HPDE6-E6E7 (cell line): ENCODE measurements around the gene SNX19.

ENCODE experiments used
- DNase-seq: peaks from one replicate; pipeline ENCODE4 v3.0.0; 2011; ENCODE audit warnings: missing footprints; ENCODE audit errors: extremely low spot score

SNX19 gene

DNA sequence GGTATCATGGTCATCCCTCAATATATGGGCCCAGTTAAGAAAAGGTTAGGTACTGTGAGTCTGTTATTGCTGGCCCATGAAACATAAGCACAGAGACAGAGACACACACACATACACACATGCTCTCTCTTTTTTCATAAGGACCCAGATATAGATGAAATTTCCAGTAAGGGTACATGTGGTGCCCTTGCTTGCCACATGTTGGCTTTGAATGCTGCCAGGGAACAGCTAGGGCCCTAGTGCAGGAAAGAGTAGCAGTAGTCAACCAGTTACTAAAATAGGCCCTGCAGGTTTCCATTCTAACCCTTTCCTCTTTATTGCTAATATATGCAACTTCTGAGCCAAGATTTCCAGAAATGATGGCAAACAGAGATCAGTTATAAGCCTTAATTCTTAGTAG is 9.1 kb downstream of the SNX19 start:
- no peak for DNase-seq

DNA sequence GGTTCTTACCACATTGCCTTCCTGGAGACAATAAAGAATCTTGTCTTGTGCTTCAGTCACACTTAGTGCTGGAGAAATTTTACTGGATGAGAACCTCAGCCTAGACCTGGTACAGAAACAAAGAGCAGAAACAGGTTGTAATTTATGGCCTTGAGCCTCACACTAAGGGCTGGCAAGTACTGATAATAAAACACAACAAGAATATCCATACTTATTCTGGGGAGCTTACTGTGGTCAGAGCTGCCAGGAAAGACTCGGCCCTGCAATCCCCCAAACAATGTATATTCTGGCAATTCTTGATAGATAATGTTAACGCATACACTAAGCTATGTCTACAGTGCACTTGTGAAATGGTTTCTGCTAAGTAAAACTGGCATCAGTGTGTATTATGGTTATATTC is 9.7 kb downstream of the SNX19 start:
- DNase-seq: no peak

DNA sequence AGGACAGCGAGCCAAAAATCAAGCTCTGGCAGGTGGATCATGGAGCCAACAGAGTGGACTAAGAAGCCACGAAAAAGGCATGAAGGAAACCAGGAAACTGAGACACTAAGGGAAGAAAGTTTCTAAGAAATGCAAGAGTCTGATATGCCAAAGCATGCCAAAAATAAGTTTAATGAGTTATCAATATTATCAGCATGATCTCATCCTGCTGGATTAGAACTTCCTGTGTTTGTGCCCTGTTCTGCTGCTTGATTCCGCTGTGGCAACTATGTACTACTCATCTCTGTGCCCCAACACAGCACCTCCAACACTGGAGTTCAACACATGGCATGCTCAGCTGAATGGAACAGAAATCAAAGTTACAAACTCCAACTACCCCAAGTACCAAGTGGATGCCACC is 10.8 kb downstream of the SNX19 start:
- DNase-seq: no peak

DNA sequence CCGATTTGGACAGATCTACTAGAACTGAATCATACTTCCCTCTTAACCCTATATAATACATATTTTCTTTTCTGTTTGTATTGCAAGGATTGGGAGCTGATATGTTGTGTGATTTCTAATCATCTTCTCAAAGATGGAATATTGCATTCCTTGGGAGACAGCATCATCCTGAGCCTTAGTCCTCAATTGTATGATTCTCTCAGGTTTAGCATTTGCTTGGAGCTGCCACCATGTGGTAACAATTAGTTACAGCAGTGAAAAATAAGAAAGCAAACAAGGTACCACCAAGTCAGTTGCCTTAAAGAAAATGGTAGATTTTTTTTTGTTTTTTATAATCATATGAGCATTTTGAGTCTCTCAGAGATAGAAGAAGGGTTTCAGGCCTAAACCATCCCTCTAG is 11.9 kb downstream of the SNX19 start:
- no peak for DNase-seq

DNA sequence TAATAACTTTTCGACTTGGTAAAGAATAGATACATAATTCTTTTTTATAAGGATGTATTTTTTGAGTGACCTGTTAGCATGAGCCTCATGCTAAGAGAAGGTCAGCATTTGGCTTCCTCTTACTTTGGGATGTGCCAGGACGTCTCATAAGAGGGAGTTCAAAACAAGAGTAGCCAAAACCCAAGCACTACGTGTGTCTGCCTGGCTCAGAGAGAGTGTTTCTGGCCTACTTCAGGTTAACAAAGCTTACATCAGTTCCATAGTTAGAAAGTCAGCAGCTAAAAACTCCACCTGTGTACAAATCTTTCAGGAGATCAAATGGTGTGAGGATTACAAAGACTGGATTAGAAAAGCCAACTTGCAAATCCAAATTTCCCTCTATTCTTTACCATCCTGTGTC is 13.9 kb downstream of the SNX19 start:
- no peak for DNase-seq

DNA sequence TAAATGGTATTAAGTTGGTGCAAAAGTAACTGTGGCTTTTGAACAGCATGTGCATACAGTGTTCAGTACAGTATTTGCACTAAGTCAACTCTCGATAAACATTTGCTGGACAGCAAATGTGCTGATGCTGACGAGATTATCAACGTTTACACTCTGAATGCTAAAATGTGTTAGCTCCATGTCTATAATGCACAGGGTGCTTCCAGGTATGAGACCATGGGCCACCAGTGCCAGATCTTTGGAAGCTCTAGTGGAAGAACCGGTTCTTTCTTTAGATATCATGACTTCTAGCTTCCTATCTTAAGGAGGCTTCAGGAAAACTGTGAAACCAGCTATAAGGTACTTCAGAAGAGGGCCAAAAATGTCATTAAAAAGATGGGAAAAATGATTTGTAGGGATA is 17.2 kb downstream of the SNX19 start:
- no peak for DNase-seq

DNA sequence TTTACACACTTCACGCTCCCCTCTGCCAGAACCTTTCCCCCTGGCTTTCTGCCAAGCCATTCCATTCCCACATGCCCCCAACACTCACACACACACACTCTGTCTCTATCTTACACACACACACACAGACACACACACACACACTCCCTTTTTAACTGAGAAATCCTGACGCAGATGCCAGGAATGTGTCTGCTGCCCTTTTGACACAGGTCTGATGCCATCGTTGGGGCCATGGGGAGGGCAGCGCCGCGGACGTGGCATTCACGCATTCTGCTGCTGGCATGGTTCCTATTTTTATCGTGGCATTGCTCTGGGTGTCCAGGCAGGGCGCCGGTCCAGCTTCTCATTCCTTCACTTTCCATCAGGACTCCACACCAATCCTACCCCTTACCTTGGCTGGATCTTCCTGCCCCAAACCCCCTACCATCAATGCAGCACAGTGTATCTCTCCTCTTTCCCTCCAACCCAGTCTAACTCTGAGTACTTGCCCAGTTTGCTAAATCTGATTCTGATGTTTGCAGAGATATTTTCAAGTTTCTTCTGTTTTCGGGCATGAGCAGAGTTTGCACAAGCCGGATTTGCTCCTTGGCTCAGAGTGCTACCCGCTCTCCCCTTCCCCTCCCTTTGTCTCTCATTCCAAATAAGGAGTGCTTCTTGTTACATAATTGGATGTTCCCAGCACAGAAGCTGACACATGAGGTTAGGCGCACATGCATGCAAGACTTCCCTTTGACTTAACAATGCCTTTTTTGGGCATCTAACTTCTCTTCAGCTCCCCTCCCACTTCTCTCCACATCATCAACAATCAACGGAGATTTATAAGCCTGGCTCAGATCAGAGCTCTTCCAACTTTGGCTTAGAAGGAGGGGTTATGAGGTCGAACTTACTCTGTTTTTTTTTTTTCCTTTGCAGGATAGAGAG is 18.8 kb downstream of the SNX19 start:
- DNase-seq: no peak

DNA sequence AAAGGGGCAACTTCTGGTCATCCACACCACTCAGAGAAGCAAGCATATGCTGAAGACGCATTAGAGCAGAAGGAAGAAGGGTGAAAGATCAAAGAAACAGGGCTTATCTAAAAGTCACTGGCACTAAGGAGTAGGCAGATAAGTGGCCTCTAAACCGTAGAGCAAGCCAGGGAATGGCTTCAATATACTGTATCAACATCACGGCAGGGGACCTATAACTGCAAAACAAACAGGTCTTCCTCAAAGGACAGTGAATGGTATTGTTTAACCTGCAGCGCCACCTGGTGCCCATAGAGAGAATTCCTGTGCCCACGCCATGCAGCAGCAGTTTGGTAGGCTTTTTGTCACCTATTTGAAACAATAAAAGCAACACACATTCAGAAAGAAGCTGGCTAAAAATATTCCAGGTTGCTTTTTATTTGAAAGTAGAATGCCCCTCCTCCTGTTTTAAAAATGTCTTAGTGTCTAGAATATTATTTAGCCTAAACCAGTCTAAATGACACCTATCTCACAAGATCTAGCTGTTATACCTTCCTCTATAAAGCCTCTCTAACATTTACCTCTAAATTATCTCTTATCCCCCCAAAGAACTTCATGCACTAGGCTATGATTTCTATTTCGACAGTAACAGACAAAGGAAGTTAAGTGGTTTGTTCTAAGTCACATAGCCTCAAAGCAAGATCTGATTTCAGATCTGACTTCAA is 21.8 kb downstream of the SNX19 start:
- peak; percentile 34 for DNase-seq

DNA sequence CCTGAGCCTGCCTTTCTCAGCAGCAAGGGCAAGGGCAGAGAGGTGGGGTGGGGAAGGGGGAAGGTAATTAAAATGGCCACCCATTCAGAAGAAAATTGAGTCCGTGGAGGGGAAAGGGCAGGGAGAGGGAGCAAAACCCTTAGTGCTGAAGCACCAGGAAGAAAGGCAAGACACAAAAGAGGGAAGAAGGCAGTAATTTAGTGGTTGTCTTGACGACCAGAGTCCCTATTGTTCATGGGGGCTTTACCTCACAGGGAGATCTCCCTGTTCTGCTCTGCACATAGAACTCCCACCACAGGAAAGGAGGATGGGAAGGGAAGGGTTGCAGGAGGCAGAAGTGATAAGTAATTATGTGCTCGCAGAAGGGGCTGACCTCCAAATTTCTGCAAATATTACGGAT is 23.4 kb downstream of the SNX19 start:
- DNase-seq: no peak

DNA sequence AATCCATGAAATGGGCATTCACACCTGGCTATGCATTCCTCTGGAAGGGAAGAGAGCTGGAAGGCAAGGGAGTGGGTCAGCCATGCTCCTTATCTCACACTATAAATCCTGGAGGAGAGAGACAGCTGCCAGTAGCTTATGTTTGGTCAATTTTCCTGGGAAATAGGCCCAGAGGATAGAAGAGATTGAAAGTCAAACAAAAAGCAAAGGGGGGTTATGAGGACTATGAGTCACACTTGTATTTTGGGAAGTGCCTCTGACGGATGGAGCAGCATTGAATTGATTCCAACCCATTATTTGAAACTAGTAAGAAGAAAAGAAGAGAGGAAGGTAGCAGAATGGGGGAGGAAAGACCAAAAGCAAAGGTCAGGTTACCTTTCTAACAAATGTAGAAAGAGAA is 25.0 kb downstream of the SNX19 start:
- no peak for DNase-seq

DNA sequence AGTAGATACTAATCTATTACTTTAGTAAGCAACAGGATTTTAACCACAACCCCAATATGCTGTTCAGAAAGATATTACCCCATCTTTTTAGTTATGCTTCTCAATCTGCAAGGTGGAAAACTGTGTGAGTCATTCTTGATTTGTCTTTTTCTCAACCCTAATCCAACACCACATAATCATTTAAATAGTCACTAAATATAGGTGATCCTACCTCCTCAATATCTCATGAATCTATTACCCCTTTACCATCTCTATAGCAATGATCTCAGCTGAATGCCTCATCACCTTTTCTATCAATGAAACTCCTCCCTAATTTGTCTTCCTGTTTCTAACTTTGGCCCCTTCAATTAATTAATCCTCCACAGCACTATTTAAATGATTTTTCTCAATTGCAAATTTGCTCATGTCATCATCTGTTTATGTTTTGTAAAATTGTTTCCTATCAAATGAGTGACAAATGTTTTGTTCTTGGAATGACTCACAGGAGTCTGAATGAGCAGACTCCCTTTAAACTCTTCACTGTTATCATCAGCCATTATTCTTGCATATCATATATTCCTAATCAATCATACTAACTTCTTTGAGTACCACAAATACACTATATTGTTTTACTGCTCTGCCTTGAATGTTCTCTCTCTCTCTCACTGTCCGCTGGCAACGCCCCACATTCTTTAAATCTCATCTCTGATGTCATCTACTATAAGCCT is 26.1 kb downstream of the SNX19 start:
- DNase-seq: no peak

DNA sequence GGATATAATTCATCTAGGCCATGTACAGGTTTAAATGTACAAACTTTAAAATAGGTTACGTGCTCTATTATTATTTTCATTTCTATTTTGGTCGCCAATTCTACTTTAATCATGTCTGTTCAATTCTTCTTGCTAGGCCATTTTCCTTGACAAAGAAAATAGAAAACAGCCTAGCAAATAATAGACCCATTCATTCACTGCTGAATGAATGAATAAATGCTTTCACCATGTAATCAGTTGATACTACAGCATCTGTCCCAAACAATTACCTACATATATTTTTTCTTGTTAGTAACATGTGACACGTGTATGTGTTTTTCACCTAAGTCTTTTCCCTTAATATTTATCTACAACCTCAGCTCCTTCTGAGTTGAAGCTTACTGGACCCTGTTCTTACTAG is 27.5 kb downstream of the SNX19 start:
- DNase-seq: no peak

DNA sequence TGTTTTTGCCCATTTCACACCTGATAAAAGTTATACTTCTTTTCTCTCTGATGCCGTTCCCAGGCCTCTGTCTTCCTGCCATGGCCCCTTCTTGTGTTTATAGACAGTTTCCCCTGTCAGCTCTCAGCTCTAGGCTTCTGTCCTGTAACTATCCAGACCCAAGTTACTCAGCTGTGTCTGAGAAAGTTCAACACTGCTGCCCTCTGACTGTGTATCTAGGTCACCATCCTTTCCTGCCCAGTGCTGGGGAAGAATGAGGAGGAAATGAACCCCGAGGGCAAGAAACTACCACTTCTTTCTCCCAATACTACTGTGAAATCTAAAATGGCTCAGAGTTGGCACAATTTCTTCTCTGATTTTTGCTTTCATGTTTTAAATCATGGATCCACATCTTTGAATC is 29.6 kb downstream of the SNX19 start:
- DNase-seq: no peak

DNA sequence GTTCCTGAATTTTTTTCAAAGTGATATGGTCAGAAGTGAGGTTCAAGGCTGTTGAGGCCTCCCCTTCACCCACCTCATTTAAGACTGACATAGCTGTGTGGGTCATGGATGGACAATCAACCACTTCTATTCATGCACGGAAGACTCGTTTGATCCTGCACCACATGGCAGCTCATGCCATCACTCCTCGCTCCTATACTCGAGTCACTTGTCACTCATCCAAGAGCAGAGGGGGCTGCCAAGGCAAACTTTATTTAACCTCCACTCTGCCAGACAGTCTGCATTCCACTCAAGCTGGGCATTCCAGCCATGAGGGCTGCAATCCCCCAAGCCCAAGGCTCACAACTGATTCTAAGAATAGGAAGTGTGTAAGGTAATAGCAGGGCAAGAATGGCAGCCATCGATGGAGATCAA is 34.1 kb downstream of the SNX19 start:
- DNase-seq: no peak

DNA sequence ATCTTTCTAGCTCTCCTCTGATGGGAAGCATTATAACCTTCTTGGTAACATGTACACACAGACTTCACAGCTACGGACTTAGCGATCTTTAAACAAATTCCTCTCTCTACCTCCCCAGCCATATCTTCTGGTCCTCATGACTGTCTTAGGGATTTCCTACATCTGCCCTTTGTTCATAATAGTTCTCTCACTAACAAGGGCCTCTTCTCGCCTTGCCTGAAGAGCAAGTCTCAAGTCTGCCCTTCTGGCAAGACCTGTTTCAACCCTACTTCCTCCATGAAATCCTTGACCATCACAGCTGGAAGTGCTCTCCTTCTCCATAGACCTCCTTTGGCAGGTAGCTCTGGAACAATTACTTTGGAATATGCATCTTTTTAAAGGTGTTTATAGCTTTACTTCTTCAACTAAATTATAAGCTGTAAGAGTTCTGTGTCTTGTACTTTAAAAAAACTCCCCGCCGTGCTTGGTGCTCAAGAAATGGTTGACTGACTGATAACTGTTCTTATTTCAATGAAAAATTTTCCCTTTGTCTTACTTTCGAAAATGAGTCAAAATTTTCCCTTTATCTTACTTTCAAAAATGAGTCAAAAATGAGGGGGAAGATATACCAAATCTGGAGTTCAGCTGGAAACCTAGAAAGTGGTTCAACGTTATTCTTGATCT is 34.7 kb downstream of the SNX19 start:
- DNase-seq: no peak

DNA sequence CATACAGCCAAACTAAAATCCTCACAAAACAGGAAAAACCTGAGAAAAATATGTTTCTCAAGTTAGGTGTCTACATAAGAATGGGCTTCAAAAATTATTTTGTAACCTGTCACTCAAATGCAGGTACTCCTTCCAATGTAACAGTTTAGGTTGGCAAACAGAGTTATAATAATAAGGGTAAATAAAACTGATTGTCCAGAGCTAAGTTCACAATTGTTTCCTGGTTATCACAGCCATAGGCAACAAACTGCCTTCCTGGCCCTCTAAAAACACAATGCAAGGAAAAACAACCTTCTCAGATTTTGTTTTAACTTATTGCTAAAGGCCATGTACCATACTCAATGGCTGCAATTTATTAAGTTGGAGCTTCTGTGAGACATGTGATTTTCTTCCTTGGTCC is 36.4 kb downstream of the SNX19 start:
- no peak for DNase-seq

DNA sequence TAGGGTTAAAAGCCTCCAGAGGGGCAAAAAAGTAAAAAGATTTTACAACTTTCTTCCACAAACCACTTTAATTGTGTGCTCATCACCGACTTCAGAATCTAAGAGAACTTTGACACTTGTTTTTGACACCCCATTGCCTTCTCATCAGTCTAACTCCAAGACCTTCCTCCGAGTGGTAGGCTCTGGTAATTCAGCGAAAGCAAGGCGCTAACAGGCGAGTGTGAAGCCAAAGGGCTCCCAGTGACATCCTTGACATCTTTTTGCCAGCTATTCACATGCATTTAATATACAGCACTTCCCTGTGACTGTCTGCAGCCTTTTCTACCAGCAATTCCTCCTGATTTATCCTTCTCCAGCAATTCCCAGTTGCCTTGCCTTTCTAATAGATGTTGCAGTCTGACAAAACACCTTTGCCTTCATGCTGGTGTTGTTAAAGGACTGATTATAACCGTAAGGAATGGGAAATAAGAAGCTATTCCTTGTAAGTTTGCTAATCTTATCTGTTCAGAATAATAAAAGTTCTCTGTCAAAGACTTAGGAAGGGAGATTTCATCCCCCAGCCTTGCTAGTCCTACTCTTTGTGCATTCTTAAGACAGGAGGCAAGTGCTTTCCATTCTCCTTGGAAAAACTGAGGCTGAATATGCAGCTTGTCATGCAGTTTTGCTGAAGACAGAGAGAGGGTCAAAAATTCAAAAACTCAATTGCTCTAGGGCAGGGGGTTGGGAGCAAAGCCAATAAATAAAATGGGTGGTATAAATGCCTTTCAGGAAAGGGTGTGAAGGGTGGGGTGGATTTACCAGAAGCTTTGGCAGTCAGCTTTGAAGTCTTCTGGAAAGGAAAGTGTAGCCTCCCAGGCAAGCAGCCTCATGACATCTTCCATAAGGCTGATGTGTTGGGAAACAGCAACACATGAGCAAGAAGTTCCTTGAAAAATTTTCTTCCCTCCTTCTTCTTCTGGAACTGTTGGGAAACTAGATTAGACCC is 39.1 kb downstream of the SNX19 start:
- no peak for DNase-seq

DNA sequence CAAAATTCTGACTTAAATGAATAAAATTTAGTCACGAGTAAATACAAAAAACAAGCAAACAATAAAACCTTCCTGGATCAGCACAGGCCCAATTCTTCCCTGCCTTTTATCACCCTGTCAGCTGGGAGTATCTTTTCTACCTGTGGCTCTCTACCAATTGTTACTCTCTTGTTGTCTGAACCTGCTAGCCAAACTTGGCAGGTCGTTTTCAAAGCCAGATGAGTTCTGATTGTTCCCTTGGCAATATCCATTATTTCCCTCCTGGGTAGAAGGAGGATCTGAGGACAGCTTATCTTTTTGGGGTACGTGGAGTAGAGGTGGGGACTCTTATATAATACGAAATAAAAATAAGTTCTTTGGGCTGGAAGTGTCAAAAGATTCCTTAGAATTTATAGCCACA is 40.2 kb downstream of the SNX19 start:
- no peak for DNase-seq

DNA sequence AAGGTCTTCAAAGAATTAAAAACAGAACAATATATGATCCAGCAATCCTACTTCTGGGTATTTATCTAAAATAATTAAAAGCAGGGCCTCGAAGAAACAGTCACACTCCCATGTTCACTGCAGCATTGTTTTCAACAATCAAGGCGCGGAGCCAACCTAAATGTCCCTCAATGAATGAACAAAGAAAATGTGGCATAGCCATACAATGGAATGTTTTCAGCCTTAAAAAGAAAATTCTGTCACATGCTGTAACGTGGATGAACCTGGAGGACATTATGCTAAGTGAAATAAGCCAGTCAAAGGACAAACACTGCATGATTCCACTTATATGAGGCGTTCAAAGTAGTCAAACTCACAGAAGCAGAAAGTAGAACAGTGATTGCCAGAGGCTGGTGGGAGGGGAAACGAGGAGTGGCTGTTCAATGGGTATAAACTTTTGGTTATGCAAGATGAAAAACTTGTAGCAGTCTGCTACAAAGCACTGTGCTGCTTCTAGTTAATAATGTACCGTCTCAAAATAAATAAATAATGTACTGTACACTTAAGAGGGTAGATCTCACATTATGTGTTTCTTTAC is 41.2 kb downstream of the SNX19 start:
- DNase-seq: no peak

DNA sequence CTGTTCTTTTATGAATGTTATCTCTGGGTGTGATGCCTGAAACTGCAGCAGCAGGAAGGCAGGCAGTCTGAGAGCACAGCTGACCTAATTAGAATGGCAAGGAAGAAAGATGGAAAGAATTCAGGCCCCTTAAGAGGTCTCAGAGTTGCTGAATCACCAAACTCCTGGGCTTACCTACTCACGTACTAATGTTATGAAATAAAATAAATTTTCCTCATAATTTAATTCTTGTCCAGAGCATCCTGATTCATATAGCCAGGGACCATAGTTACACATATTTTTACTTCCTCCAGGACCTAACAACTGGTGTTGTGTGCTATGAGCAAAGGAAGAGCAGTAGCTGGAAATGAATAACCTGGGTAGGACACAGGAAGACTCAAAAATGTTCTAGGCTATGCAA is 41.9 kb downstream of the SNX19 start:
- DNase-seq: no peak

DNA sequence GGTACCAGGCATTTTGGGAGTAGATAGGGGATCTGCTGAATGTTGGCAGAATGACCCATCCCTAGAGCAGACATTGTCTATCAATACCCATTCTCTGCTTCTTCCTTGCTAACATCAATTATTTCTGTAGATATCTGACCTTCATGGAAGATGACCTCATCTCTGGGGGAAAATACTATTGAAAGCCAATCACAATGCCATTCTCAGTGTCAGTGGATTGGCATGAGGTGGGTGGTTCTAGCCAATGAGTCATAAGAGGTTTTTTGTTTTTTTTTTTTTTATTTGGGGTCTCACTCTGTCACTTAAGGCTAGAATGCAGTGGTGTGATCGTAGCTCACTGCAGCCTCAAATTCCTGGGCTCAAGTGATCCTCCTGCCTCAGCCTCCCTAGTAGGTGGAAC is 42.5 kb downstream of the SNX19 start:
- no peak for DNase-seq
